ENCODE results near the gene SCGB1D1.
"Not testable (repeated sequence)": the region's sequence is repeated elsewhere in the genome, so short reads cannot be mapped to it uniquely, and the experiment has no call there.

Gene SCGB1D1

GRCh38 chr11:62169448-62169847 lies 20.6 kb upstream of the SCGB1D1 start:
- DNase-seq: no peak

- DNase-seq: no peak
These were observed 20.1 kb upstream of the SCGB1D1 start for GRCh38 chr11:62169935-62170334.

GRCh38 chr11:62171261-62171723 lies 18.7 kb upstream of the SCGB1D1 start:
- DNase-seq: peak; percentile 80

- DNase-seq: no peak
These were observed 17.7 kb upstream of the SCGB1D1 start for GRCh38 chr11:62172294-62172693.

- DNase-seq: no peak
These were observed 13.2 kb upstream of the SCGB1D1 start for GRCh38 chr11:62176766-62177165.

GRCh38 chr11:62179995-62180394 lies 10.0 kb upstream of the SCGB1D1 start:
- no peak for DNase-seq

GRCh38 chr11:62181097-62181496 lies 8.9 kb upstream of the SCGB1D1 start:
- DNase-seq: no peak

- DNase-seq: no peak
These were observed 7.7 kb upstream of the SCGB1D1 start for GRCh38 chr11:62182147-62182891.

GRCh38 chr11:62186195-62186594 lies 3.8 kb upstream of the SCGB1D1 start:
- DNase-seq: peak; percentile 23

- no peak for DNase-seq
These were observed 3.9 kb downstream of the SCGB1D1 start for GRCh38 chr11:62193952-62194351.

- DNase-seq: not testable (repeated sequence)
These were observed 5.0 kb downstream of the SCGB1D1 start for GRCh38 chr11:62195010-62195409.

- DNase-seq: no peak
These were observed 5.9 kb downstream of the SCGB1D1 start for GRCh38 chr11:62195945-62196344.

- DNase-seq: not testable (repeated sequence)
These were observed 7.4 kb downstream of the SCGB1D1 start for GRCh38 chr11:62197400-62197799.

- DNase-seq: peak; percentile 60
These were observed 11.4 kb downstream of the SCGB1D1 start for GRCh38 chr11:62201376-62201775.

- no peak for DNase-seq
These were observed 12.9 kb downstream of the SCGB1D1 start for GRCh38 chr11:62202910-62203309.

GRCh38 chr11:62204430-62204829 lies 14.4 kb downstream of the SCGB1D1 start:
- DNase-seq: no peak

GRCh38 chr11:62205441-62205840 lies 15.4 kb downstream of the SCGB1D1 start:
- DNase-seq: no peak

- not testable (repeated sequence) for DNase-seq
These were observed 16.5 kb downstream of the SCGB1D1 start for GRCh38 chr11:62206276-62207066.

GRCh38 chr11:62208785-62209144 lies 18.7 kb downstream of the SCGB1D1 start:
- DNase-seq: no peak

GRCh38 chr11:62217191-62217748 lies 27.3 kb downstream of the SCGB1D1 start:
- DNase-seq: peak; percentile 53

GRCh38 chr11:62221498-62221897 lies 31.5 kb downstream of the SCGB1D1 start:
- no peak for DNase-seq

GRCh38 chr11:62223095-62223494 lies 33.1 kb downstream of the SCGB1D1 start:
- no peak for DNase-seq

GRCh38 chr11:62233730-62234129 lies 43.7 kb downstream of the SCGB1D1 start:
- DNase-seq: no peak

- DNase-seq: no peak
These were observed 46.2 kb downstream of the SCGB1D1 start for GRCh38 chr11:62236187-62236586.

All from NCI-H146 (cell line).